Stimulated activated CD8-positive, alpha-beta memory T cell treated with anti-CD3 and anti-CD28 coated beads, Interleukin-7, amount 100 ng/mL, for 1 hour (primary cell): ENCODE measurements around the gene ZFP92.
"Not testable (repeated sequence)": the region's sequence is repeated elsewhere in the genome, so short reads cannot be mapped to it uniquely, and the experiment has no call there.

Experiments
- DNase-seq, 2 donors: peaks; one replicate each; pipeline ENCODE4 v3.0.0-alpha.2; 2020; ENCODE audit warnings: low read depth in 2 of 2

The ZFP92 gene, protein sequence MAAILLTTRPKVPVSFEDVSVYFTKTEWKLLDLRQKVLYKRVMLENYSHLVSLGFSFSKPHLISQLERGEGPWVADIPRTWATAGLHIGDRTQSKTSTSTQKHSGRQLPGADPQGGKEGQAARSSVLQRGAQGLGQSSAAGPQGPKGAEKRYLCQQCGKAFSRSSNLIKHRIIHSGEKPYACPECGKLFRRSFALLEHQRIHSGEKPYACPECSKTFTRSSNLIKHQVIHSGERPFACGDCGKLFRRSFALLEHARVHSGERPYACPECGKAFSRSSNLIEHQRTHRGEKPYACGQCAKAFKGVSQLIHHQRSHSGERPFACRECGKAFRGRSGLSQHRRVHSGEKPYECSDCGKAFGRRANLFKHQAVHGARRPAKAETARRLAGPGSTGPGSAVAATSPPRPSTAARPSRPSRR

GRCh38 chrX:153411255-153411987, at the start of gene ZFP92:
ZFP92 (plus strand) TSS chrX:153411472; CDS start chrX:153418323, 6,851 bp downstream.
- peak in 1 of 2 donors; percentile 8 for DNase-seq

GRCh38 chrX:153361781-153362397, 49.4 kb upstream of the ZFP92 start:
- DNase-seq = no peak

DNA sequence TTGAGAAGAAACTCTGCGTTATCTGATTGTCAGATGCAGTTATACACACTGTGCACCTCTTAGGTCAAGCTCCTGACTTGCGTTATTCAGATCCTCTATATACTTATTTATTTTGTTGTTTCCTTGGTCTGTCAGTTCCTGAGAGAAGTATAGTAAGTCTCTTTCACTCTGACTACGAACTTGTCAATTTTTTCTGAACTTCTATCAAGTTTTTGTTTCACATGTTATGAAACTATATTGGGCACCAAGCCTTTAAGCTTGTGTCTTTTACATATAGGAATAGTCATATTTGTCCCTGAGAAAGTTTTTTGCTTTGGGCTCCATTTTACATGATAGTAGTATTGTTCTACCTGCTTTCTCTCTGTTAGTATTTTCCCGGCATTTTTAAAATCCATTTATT, 45.6 kb upstream of the ZFP92 start:
- no peak for DNase-seq

DNA sequence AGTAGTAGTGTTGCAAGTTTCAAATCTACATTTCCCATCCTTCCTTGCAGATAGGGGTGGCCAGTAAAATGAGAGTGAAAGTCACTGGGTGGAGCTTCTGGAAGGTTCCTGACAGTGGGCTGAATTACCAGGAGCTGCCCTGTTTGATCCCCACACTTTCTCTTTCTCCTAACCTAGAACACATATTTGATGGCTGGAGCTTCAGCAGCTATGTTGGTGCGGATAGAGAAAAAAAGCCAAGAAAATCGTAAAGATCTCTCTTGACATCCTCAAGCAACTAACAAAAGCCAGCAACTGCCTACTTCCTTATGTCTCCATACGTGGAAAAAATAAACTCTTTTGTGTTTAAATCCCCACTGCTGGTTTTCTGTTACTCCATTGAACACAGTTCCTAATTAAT, 45.2 kb upstream of the ZFP92 start:
- DNase-seq = no peak

GRCh38 chrX:153366878-153367538, 44.3 kb upstream of the ZFP92 start:
- DNase-seq = no peak

DNA sequence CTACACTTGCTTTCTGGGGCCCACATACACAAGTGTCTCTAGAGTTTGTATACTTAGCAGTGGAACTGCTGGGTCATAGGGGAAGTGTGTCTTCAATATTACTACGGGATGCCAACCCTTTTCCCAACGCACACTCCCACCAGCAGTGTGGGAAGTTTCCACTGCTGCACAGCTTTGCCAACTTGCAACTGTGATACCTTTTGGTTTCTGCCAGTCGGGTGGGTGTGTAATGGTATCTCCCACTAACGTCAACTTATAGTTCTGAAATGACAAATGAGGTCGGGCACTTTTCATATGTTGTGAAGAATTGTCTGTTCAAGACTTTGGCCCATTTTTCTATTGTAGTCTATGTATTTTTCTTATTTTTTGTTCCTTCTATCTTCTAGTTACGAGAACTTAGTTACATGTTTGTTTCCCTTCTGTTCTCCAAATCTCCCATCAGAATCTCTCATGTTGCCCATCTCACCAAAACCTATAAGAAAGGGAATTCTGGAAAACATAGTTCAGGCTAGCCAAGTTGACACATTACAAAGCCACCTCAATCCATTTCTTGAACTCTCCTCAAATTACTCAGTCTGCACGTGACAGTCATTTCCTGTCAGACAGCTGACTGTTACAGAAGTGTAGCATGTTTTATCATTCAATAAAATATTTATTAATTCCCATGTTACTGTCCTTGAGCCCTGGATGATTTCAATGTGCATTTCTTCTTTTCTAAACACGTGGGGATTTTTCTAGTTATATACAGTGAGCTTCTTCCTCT, 40.8 kb upstream of the ZFP92 start:
- no peak for DNase-seq

DNA sequence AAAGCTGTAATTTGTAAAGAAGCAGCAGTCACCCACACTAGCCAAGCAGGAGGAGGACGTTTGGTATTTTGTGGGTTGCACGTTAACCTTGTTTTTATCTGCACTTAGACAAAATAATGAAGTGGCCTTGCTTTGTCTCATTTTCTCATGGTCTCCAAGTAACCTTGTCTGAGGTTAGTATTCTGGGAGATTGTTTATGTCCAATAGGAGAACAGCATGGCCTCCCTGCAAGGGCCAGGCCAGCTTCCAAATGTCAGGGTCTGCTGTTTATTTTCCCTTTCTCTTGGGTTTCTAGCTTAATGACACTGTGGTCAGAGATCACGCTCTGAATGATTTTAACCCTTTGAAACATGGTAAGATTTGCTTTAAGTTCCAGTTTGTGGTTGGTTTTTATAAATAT, 40.0 kb upstream of the ZFP92 start:
- no peak for DNase-seq

DNA sequence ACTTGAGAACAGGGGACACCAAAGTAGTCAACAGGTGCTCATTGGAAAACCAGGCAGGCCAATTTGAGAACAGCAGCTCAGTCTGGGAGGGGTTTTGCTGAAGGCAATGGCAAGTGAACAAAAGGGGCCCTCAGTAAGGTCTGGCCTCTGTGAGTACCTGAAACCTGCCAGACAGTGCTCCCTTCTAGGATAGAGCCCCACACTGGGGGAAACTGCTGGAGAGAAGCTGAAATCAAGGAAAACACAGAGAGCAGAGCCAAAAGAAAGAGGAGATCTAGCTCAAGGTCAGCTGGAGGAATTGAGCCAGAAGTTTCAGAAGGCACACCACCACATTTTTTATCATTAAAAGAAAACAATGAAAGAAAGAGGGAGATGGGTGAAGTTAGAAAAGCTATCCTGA, 38.3 kb upstream of the ZFP92 start:
- no peak for DNase-seq

- no peak for DNase-seq
These were observed 36.8 kb upstream of the ZFP92 start for GRCh38 chrX:153374426-153374825.

DNA sequence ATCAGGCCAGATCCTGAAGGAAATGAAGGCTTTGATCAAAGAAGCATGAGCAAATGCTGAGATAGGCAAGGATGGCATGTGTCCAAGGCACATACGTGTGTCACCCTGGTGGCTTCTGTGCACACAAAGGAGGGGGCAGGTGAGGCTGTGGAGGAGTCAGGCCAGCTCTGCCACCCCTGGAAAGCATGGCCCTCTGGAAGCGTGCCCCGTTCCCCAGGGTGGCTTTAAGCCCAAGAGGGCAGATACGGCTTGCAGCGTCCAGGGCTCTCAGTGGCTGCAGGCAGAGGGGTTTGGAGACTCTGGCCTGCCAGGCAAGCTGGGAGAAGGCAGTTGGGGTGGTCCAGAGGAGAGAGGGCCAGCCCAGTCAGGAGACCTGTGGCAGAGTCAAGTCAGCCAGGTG, 35.7 kb upstream of the ZFP92 start:
- DNase-seq = no peak

DNA sequence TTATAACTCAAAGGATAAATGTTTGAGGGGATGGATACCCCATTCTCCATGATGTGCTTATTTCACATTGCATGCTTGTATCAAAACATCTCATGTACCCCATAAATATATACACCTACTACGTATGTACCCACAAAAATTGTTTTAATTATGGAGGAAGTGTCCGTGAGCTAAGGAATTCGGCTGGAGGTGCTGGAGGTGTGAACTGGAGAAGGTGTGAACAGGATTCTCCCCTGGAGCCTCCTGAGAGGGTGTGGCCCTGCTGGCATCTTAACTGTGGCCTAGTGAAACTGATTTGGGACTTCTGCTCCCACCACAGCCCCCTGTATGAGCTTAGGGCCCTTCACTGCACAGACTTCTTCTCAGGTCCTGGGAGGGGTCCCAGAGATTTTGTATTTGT, 33.5 kb upstream of the ZFP92 start:
- DNase-seq = no peak

DNA sequence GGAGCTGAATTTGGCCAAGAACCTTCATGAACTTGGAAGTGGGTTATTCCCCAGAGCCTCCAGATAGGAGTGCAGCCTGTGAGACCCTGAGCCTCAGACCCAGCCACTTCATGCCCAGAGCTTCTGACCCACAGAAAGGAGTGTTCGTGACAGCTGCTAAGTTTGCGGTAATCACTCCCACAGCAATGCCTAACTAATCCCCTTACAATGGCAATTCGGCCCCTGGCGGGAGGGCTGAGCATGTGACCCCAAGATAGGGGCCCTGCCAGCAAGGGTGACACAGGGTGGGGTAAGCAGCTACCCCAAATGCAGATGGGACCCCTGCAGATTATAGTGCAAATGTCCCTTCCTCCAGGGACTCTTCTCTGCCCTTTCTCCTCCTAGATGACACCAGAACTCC, 32.7 kb upstream of the ZFP92 start:
- DNase-seq = no peak

DNA sequence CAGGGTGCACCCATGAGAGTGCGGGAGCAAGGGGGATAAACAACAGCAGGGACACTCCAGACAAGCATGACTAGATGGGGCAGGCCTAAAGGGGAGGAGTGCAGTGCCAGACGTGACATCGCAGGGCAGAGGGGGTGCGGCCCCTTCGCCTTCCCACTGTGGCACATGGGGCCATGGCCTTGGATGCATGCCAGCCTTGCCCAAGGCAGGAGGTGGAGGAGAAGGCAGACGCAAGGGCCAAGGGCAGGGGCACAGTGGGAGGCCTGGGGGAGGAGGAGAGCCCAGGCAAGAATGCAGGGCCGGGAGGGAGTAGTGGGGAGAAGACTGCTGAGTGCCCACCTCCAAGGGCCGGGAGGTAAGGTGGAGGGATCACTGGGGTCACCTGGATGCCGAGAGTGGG, 31.8 kb upstream of the ZFP92 start:
- no peak for DNase-seq

- no peak for DNase-seq
These were observed 31.2 kb upstream of the ZFP92 start for GRCh38 chrX:153379971-153380581.

DNA sequence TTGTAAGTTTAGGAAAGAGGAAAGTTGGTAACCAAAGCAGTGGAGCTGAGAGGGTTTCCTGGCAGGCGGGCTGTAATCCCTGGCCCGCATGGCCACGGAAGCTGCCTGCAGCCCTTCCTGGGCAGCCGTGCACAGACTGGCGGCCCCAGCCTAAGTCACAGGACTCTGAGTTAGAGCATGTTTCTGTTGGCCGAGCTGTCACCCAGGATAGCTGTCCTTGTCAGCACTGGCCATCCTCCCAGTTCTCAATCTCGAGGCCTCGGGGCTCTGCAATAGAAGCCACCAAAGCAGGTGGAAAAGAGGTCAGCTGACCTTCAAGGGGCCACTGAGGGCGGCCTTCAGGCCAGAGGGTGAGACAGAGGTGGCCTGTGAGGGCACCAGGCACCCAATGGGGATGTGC, 30.6 kb upstream of the ZFP92 start:
- DNase-seq = no peak

GRCh38 chrX:153381684-153382532, 29.4 kb upstream of the ZFP92 start:
- no peak for DNase-seq

DNA sequence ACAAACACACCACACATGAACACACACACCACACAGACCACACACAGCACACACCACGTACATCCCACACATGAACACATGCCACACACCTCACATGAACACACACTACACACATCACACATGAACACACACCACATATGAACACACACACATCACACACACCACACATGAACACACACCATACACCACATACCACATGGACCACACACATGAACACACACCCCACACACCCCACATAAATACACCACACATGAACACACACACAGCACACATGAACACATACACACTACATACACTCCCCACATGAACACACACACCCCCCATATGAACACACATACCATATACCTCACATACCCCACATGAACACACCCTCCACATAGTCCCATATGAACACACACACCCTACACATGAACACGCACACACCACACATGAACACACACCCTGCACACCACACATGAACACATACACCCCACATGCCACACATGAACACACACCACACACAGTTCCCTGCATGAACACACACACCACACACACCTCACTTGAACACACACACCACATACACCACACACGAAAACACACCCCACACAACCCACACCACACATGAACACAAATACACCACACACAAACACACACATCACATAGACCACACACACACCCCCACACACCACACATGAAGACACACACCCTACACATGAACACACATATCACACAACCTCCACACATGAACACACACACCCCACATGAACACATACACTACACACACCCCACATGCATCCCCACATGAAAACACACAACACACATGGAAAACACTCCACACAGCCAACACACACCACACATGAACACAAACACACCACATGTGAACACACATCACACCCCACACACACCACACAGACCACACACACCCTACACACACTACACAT, 28.4 kb upstream of the ZFP92 start:
- DNase-seq = no peak

DNA sequence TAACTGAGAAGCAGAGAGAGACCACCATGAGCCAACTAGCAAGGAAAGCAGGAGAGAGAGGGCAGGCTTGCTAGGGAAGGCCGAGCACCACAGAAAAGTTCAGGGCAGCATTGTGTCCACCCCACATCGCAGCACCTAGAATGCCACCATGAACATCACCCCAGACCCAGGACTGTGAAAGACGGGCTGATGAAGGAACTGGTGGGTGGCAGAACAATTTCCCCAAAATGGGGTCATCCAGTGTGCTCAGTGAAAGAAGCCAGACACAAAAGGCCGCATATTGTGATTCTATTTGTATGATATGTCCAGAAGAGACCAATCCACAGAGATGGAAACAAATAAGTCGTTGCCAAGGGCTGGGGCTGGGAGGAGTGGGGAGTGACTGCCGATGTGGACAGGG, 26.9 kb upstream of the ZFP92 start:
- DNase-seq = no peak

DNA sequence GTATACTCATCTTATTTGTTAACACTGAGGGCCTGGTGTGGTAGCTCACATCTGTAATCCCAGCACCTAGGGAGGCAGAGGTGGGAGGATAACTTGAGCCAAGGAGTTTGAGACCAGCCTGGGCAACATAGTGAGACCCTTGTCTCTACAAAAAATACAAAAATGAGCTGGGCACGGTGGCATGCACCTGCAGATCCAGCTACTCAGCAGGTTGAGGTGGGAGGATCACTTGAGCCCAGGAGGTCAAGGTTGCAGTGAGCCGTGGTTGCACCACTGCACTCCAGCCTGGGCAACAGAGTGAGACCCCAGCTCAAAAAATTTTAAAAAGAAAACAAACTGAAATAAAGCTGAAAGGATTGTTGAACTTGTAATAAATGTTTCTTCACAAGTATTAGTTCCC, 26.3 kb upstream of the ZFP92 start:
- DNase-seq = not testable (repeated sequence)
